Measurements from ENCODE around the gene KRT83.

Gene KRT83

DNA sequence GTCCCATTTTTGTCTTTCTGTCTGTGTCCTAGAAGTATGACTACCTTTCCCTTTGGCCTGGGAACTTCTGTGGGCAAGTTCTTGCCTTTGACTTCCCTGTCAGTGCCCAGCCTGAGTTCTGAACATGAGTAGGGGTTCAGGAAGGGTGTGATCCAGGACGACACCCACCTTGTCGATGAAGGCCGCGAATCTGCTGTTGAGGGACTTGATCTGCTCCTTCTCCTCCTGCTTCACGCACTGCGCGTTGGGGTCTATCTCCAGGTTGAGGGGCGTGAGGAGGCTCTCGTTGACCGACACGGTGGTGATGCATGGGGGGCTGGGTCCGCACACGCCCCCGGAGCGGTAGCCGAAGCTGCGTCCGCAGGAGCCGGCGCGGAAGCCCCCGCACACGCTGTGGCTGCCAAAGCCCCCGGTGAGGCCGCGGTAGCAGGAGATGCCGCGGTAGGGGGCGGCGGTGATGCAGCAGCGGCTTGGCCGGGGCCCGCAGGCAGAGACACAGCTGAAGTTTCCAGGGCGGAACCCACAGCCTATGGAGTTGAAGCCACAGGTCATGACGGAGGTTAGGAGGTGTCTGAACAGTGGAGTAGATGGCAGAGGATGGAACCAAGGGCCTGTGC, at the start of gene KRT83:
TSS of gene KRT83 (minus strand) at position 615 of the 617 bp plus-strand sequence. CDS start at position 552, 63 bp downstream.
- DNase-seq (ENCODE audit: low read depth): no peak
- H3K4me3 ChIP-seq (ENCODE audit: low read depth, low read length): no peak within 1 kb of the TSS
- TF ChIP-seq CTCF (IDR thresholded peaks at IDR 0.05; ENCODE audit: insufficient read depth, low read depth, low read length, missing control alignments): no peak

GRCh38 chr12:52369809-52370208, 48.6 kb upstream of the KRT83 start:
- TF ChIP-seq CTCF (IDR thresholded peaks at IDR 0.05; ENCODE audit: insufficient read depth, low read depth, low read length, missing control alignments): no peak
- no peak for DNase-seq (ENCODE audit: low read depth)
- no peak overlapping the region for H3K4me3 ChIP-seq (ENCODE audit: low read depth, low read length)

DNA sequence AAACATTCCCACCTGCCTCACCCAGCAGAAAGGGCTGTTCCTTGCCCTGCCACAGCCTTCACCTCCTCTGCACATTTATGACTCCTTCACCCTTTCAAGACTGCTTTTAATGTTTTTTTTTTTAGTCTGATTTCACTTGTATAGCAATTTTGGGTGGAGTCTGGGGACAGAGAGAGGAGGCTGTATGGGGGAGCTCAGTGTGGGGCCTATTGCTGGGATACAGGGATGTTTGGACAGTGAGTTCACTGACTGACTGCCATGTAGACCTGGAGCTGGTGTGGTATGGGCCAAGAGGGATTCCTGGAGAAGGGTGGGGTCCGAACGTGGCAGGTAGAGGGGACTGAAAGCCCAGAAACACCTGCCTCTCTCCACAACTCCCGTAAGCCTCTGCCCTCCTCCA, 48.0 kb upstream of the KRT83 start:
- no peak for DNase-seq (ENCODE audit: low read depth)
- no peak overlapping the region for H3K4me3 ChIP-seq (ENCODE audit: low read depth, low read length)
- TF ChIP-seq CTCF (IDR thresholded peaks at IDR 0.05; ENCODE audit: insufficient read depth, low read depth, low read length, missing control alignments): no peak

GRCh38 chr12:52368508-52368907, 47.3 kb upstream of the KRT83 start:
- H3K4me3 ChIP-seq (ENCODE audit: low read depth, low read length): no peak overlapping the region
- no peak for DNase-seq (ENCODE audit: low read depth)
- no peak for TF ChIP-seq CTCF (IDR thresholded peaks at IDR 0.05; ENCODE audit: insufficient read depth, low read depth, low read length, missing control alignments)

DNA sequence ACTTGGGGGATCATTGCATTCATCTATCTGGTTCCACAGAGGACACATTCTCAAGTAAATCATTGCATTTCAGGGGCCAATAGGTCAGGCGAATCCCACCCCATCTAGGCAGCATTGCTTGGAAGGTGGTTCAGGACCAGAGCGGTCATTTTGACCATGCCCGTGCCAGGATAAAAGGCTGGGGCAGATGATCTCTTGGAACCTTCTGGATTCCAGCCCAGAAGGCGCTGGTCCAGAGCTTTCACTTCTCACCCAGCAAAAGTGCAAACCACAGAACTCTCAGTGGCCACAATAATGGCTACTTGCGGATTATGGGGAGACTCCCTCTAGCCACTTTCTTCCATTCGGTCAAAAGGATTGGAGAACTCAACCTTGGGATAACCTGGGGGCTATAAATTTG, 46.7 kb upstream of the KRT83 start:
- no peak overlapping the region for H3K4me3 ChIP-seq (ENCODE audit: low read depth, low read length)
- TF ChIP-seq CTCF (IDR thresholded peaks at IDR 0.05; ENCODE audit: insufficient read depth, low read depth, low read length, missing control alignments): no peak
- DNase-seq (ENCODE audit: low read depth): no peak

DNA sequence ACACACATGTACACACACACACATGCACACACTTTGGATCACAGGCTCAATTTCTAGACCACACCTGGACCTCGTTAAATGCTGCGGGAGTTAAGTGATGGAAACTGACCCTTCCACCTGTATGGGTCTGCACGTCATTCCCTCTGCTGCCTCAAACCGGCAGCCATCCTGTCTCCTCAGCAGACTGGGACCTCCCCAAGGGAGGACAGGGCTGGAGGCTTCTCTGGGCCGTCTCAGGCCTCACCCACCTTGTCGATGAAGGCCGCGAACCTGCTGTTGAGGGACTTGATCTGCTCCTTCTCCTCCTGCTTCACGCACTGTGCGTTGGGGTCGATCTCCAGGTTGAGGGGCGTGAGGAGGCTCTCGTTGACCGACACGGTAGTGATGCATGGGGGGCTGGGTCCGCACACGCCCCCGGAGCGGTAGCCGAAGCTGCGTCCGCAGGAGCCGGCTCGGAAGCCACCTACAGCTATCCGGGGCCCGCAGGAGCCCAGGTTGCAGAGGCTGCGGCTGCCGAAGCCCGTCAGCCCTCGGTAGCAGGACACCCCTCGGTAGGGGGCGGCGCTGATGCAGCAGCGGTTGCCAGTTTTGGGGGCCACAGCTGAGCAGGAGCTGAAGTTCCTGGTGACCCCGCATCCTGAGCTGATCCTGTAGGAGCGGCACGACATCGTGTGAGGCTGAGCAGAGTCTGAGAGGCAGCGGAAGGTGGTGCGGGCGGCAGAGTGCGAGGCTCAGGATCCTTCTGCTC, 45.7 kb upstream of the KRT83 start, which contains the start of gene KRT85:
TSS of gene KRT85 (minus strand) at position 744 of the 748 bp plus-strand sequence. CDS start at position 668, 76 bp downstream.
- DNase-seq (ENCODE audit: low read depth): no peak
- no peak for TF ChIP-seq CTCF (IDR thresholded peaks at IDR 0.05; ENCODE audit: insufficient read depth, low read depth, low read length, missing control alignments)
- no peak within 1 kb of the TSS for H3K4me3 ChIP-seq (ENCODE audit: low read depth, low read length)
